Natural killer cell (primary cell): Measurements from ENCODE around the gene ATAD3B. TPM values are rescaled to one million over a fixed set of nuclear protein-coding genes. Genes with fewer than 3 reads are reported as not detected.
A peak's percentile ranks its signal among the peaks of the same experiment; 100 is the strongest.
"Not testable (repeated sequence)": the region's sequence is repeated elsewhere in the genome, so short reads cannot be mapped to it uniquely, and the experiment has no call there.

Source experiments
- ATAC-seq, 3 donors: fragments of 150-1000 bp in 2 of 3; fragments of 200-7000 bp in 1 of 3; cut with Tn5 transposase; 1 replicate in 1 of 3; 2 replicates in 2 of 3; pipeline ENCODE4 v1.10.0; 2021; ENCODE audit warnings: mild to moderate bottlenecking in 2 of 3, moderate library complexity in 2 of 3
- DNase-seq, 2 donors: peaks; one replicate each; pipeline versions ENCODE4 v3.0.0 to v3.0.0-alpha.2; 2013 to 2021; ENCODE audit warnings: mixed read lengths in 1 of 2
- H3K27ac ChIP-seq: one replicate; pipeline ENCODE4 v1.5.1; 2013; ENCODE audit warnings: mild to moderate bottlenecking, low read length
- H3K27me3 ChIP-seq: one replicate; pipeline ENCODE4 v1.6.1; 2013; ENCODE audit warnings: low read length; ENCODE audit not compliant: control insufficient read depth, insufficient read depth
- H3K36me3 ChIP-seq: one replicate; pipeline ENCODE4 v1.6.1; 2013; ENCODE audit warnings: low read length; ENCODE audit not compliant: control insufficient read depth, insufficient read depth
- H3K4me1 ChIP-seq: one replicate; pipeline ENCODE4 v1.6.1; 2013; ENCODE audit warnings: low read length; ENCODE audit not compliant: control insufficient read depth, insufficient read depth
- H3K4me3 ChIP-seq: one replicate; pipeline ENCODE4 v1.5.1; 2013; ENCODE audit warnings: low read length
- H3K9me3 ChIP-seq: one replicate; pipeline ENCODE4 v1.6.1; 2013; ENCODE audit warnings: low read length; ENCODE audit not compliant: control insufficient read depth, insufficient read depth
- H3K27ac Mint-ChIP-seq, 2 donors: one replicate each; pipeline ENCODE4 v1.8.0; 2022; ENCODE audit warnings: mild to moderate bottlenecking in 2 of 2, mixed read lengths in 2 of 2, moderate library complexity in 1 of 2
- H3K27me3 Mint-ChIP-seq, 2 donors: one replicate each; pipeline ENCODE4 v1.8.0; 2022; ENCODE audit warnings: low read depth in 2 of 2, mixed read lengths in 2 of 2
- H3K36me3 Mint-ChIP-seq: one replicate; pipeline ENCODE4 v1.8.0; 2022; ENCODE audit warnings: mixed read lengths
- H3K4me1 Mint-ChIP-seq, 2 donors: one replicate each; pipeline ENCODE4 v1.8.0; 2022; ENCODE audit warnings: mixed read lengths in 2 of 2
- H3K4me3 Mint-ChIP-seq: one replicate; pipeline ENCODE4 v1.8.0; 2022; ENCODE audit warnings: mild to moderate bottlenecking, moderate library complexity, mixed read lengths
- H3K9me3 Mint-ChIP-seq, 2 donors: one replicate each; pipeline ENCODE4 v1.8.0; 2022; ENCODE audit warnings: mixed read lengths in 2 of 2
- WGBS: methylation state at CpG from one replicate; pipeline ENCODE4 v1.1.7; 2013; ENCODE audit warnings: missing lambda C conversion rate; ENCODE audit not compliant: insufficient coverage; 5-methylcytosine and 5-hydroxymethylcytosine counted together
- intact Hi-C: fragments of 100-400 bp; cut with micrococcal nuclease; formaldehyde crosslinking; loops from one replicate; pipeline ENCODE4 v1.14.2; 2022
- total RNA-seq, 4 donors: library from RNA; stranded (reverse); fragments of 120-200 nt in 1 of 4; gene quantifications; one replicate each; pipeline versions ENCODE4 v1.2.3 to v1.2.4, GENCODE V29; 2013 to 2022
- TF ChIP-seq, protein P1 (sequence below): fragments of 200-600 bp; IDR thresholded peaks from one replicate; pipeline ENCODE4 v1.8.0; 2022; ENCODE audit warnings: antibody characterized with exemption

ATAD3B gene
- total RNA-seq, 3 donors from 2014 or later (not counting 1 experiment from before 2014, with no cell fraction given), result 31.9 to 52.4 (median 42.9) TPM

DNA sequence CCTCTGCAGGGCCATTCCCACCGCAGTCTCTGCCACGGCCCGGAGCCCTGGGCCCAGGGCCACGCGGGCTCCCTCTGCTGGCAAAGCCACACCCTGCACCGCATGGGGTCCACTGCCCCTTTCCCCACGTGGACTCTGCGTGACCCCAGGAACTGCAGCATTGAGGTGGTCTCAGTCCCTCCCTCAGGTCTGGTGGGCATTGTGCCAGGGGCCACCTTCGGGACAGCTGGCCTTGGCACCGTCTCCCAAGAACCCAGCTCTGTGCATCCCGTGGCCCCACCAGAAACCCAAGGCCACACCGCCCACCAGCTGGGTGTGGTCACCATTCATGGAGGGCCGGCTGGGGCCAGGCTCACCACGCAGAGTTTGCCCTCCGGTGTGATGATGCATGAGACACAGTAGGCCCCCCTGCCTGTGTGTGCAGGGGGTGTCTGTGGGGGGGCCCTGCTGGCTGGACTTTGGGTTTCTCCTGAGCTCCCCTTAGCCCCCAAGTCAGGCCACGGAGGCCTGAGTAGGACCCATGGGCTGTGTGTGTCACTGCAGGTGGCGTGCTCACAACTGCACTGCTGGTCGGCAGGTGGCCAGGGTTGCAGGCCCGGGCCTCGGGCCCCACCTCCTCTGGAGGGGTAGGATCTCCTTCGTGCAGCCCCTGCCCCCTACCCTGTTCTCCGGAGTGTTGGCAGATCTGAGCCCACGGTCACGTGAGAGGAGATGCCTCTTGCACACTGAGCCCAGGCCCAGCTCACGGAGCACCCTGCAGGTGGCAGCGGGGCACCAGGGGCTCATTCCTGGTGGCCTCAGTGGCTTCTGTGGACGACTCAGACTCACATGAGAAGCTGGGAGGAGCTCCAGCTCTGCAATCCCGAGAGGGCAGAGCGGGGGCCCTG is 30.3 kb upstream of the ATAD3B start:
- peak; percentile 51 to 74 for DNase-seq
- Histone ChIP-seq H3K4me3 (no peak overlapping the region), H3K4me1 (peaks cover 10% of the 10 kb centered on the region), H3K27me3 (peaks cover 20% of the 10 kb centered on the region), H3K36me3 (no peaks in the 10 kb centered on the region), H3K27ac (no peak overlapping the region), H3K9me3 (no peaks in the 10 kb centered on the region)
- ATAC-seq, result peak; percentile 73 to 98 (median 93)
- Mint-ChIP-seq H3K4me1 (peaks cover 4 to 6% of the 10 kb centered on the region in 2 donors), H3K27me3 (peaks cover 0 to 5% of the 10 kb centered on the region in 2 donors), H3K27ac (no peak overlapping the region), H3K36me3 (no peaks in the 10 kb centered on the region), H3K4me3 (no peak overlapping the region), H3K9me3 (no peaks in the 10 kb centered on the region)
- TF ChIP-seq, protein P1, sequence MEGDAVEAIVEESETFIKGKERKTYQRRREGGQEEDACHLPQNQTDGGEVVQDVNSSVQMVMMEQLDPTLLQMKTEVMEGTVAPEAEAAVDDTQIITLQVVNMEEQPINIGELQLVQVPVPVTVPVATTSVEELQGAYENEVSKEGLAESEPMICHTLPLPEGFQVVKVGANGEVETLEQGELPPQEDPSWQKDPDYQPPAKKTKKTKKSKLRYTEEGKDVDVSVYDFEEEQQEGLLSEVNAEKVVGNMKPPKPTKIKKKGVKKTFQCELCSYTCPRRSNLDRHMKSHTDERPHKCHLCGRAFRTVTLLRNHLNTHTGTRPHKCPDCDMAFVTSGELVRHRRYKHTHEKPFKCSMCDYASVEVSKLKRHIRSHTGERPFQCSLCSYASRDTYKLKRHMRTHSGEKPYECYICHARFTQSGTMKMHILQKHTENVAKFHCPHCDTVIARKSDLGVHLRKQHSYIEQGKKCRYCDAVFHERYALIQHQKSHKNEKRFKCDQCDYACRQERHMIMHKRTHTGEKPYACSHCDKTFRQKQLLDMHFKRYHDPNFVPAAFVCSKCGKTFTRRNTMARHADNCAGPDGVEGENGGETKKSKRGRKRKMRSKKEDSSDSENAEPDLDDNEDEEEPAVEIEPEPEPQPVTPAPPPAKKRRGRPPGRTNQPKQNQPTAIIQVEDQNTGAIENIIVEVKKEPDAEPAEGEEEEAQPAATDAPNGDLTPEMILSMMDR, result peak; percentile 66
- intact Hi-C loops, result no loop called here
- 46% methylated on average over 29 of the region's 29 CpGs for WGBS

DNA sequence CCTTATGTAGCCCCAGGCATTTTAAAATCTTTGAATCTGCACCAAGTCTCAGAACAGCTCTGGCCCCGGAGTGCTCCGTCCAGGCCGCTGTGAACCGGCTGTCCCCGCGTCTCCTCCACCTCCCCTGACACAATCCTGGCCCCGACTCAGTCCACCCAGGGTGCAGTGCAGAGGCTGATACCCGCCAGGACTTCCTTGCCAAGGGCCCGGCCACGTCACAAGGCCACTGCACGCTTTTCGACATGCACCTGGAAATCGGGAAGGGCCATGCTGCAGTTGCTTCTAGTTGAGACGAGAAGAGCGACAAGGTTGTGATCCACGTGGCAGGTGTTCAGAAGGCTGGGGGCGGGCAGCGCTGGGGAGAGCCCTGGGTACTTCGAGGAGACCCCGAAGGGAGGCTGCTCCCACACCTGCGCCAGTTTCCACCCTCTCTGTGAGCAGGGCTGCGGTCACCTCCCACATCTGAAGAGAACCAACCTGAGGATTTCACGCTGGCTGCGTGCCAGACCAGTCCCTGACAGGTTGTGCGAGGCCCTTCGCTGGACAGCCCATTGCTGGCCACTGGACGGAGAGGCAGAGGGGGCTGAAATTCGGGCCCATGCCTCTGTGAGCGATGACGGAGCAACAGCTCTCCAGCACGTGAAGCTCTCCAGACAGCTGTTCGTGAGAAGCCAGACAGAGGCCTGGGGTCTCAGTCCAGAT is 29.3 kb upstream of the ATAD3B start:
- TF ChIP-seq, protein P1, result no peak

DNA sequence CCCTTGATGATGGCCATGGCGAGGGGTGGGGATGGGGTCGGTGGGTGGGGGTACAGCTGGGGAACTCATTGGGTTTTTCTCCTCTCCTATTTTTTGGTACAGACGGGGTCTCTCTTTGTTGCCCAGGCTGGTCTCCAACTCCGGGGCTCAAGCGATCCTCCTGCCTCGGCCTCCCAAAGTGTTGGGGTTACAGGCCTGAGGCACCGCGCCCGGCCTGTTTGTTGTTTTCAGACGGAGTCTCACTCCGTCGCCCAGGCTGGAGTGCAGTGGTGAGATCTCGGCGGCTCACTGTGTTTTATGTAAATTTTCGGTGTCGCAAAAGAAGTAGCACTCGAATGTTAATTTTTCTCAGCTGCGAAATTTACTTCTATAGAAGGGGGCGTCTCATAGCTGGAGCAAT is 24.9 kb upstream of the ATAD3B start:
- H3K36me3 ChIP-seq, H3K36me3 Mint-ChIP-seq, H3K9me3 Mint-ChIP-seq, H3K4me1 ChIP-seq, H3K27me3 Mint-ChIP-seq, H3K9me3 ChIP-seq, intact Hi-C loops, H3K4me3 ChIP-seq, ATAC-seq, H3K4me1 Mint-ChIP-seq, H3K27ac ChIP-seq, H3K27me3 ChIP-seq, H3K27ac Mint-ChIP-seq, DNase-seq, H3K4me3 Mint-ChIP-seq: not testable (repeated sequence)
- WGBS, result 95% methylated on average over 12 of the region's 19 CpGs

More for the DNA sequence above, 29.3 kb upstream of the ATAD3B start:
- Histone ChIP-seq H3K27me3 (peaks cover 10% of the 10 kb centered on the region), H3K4me1 (peaks cover 6% of the 10 kb centered on the region), H3K9me3 (no peaks in the 10 kb centered on the region), H3K27ac (no peak overlapping the region), H3K36me3 (no peaks in the 10 kb centered on the region), H3K4me3 (no peak overlapping the region)
- Mint-ChIP-seq H3K27me3 (peaks cover 0 to 3% of the 10 kb centered on the region in 2 donors), H3K9me3 (no peaks in the 10 kb centered on the region), H3K4me3 (no peak overlapping the region), H3K4me1 (peaks cover 4 to 6% of the 10 kb centered on the region in 2 donors), H3K27ac (no peak overlapping the region), H3K36me3 (no peaks in the 10 kb centered on the region)
- 92% methylated on average over 32 of the region's 32 CpGs for WGBS
- intact Hi-C loops, result no loop called here
- DNase-seq, result no peak
- no peak for ATAC-seq

GRCh38 chr1:1449099-1449739 is 22.3 kb upstream of the ATAD3B start, which contains the start of gene ATAD3C:
Gene ATAD3C, plus strand, starts transcription at chr1:1449689. Its CDS starts 995 bp downstream, at chr1:1450684.
- ATAC-seq, result no peak
- Mint-ChIP-seq H3K4me1 (no peaks in the 10 kb centered on the region), H3K4me3 (no peak within 1 kb of the TSS), H3K27ac (no peak within 1 kb of the TSS), H3K9me3 (no peaks in the 10 kb centered on the region), H3K36me3 (no peaks in the 10 kb centered on the region), H3K27me3 (peaks cover 0 to 5% of the 10 kb centered on the region in 2 donors)
- H3K27ac ChIP-seq, result no peak within 1 kb of the TSS
- H3K27me3 ChIP-seq, result no peaks in the 10 kb centered on the region
- H3K4me1 ChIP-seq, result no peaks in the 10 kb centered on the region
- no peaks in the 10 kb centered on the region for H3K36me3 ChIP-seq
- WGBS, result 90% methylated on average over 6 of the region's 6 CpGs
- no peaks in the 10 kb centered on the region for H3K9me3 ChIP-seq
- TF ChIP-seq, protein P1, result no peak
- intact Hi-C loops, result no loop called here
- H3K4me3 ChIP-seq, result no peak within 1 kb of the TSS
- DNase-seq, result no peak

GRCh38 chr1:1450616-1451015 is 20.9 kb upstream of the ATAD3B start:
- H3K27ac Mint-ChIP-seq, H3K4me3 ChIP-seq, H3K27ac ChIP-seq, H3K4me3 Mint-ChIP-seq, H3K4me1 Mint-ChIP-seq, H3K9me3 ChIP-seq, H3K9me3 Mint-ChIP-seq, H3K4me1 ChIP-seq, H3K36me3 ChIP-seq, DNase-seq, H3K36me3 Mint-ChIP-seq, H3K27me3 Mint-ChIP-seq, H3K27me3 ChIP-seq, ATAC-seq, intact Hi-C loops: not testable (repeated sequence)
- 87% methylated on average over 22 of the region's 22 CpGs for WGBS
